Neural progenitor cell (in vitro differentiated cells): ENCODE data around the gene MEGF10.

Source experiments
- EZH2 ChIP-seq: fragments of 200-600 bp; sonication (generic); IDR thresholded peaks from 2 replicates; pipeline ENCODE4 v1.6.1; 2017; ENCODE audit warnings: antibody characterized with exemption, mild to moderate bottlenecking, moderate library complexity
- TF ChIP-seq, protein P1 (sequence below): fragments of 200-600 bp; sonication (generic); IDR thresholded peaks from 2 replicates; pipeline ENCODE4 v1.5.1; 2017; ENCODE audit warnings: antibody characterized with exemption, mild to moderate bottlenecking

DNA sequence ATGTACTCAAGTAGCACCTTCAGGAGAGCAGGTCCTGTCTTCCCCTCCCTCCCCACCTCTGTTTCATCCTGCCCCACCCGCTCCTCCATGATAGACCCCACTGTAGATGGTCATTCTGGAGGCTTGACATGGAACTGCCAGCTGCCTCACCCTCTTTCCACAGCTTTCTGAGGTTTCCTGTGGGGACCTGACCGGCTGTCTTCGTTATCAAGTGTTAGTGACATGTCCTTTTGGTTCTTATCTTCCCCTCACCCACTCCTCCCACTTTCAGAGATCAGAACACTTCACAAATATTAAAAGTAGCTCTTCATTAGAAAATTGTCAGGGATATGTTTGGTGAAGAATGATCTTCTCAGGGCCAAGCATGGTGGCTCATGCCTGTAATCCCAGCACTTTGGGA, 52.7 kb downstream of the MEGF10 start:
- TF ChIP-seq, protein P1, sequence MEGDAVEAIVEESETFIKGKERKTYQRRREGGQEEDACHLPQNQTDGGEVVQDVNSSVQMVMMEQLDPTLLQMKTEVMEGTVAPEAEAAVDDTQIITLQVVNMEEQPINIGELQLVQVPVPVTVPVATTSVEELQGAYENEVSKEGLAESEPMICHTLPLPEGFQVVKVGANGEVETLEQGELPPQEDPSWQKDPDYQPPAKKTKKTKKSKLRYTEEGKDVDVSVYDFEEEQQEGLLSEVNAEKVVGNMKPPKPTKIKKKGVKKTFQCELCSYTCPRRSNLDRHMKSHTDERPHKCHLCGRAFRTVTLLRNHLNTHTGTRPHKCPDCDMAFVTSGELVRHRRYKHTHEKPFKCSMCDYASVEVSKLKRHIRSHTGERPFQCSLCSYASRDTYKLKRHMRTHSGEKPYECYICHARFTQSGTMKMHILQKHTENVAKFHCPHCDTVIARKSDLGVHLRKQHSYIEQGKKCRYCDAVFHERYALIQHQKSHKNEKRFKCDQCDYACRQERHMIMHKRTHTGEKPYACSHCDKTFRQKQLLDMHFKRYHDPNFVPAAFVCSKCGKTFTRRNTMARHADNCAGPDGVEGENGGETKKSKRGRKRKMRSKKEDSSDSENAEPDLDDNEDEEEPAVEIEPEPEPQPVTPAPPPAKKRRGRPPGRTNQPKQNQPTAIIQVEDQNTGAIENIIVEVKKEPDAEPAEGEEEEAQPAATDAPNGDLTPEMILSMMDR, result no peak
- TF ChIP-seq EZH2, result no peak
